CMK (cell line): ENCODE data around the gene CCDC110.
A peak's percentile ranks its signal among the peaks of the same experiment; 100 is the strongest.
"Not testable (repeated sequence)": the region's sequence is repeated elsewhere in the genome, so short reads cannot be mapped to it uniquely, and the experiment has no call there.

Experiments used
- DNase-seq: peaks from one replicate; pipeline ENCODE4 v3.0.0-alpha.2; 2010; ENCODE audit warnings: low read depth

The CCDC110 gene

DNA sequence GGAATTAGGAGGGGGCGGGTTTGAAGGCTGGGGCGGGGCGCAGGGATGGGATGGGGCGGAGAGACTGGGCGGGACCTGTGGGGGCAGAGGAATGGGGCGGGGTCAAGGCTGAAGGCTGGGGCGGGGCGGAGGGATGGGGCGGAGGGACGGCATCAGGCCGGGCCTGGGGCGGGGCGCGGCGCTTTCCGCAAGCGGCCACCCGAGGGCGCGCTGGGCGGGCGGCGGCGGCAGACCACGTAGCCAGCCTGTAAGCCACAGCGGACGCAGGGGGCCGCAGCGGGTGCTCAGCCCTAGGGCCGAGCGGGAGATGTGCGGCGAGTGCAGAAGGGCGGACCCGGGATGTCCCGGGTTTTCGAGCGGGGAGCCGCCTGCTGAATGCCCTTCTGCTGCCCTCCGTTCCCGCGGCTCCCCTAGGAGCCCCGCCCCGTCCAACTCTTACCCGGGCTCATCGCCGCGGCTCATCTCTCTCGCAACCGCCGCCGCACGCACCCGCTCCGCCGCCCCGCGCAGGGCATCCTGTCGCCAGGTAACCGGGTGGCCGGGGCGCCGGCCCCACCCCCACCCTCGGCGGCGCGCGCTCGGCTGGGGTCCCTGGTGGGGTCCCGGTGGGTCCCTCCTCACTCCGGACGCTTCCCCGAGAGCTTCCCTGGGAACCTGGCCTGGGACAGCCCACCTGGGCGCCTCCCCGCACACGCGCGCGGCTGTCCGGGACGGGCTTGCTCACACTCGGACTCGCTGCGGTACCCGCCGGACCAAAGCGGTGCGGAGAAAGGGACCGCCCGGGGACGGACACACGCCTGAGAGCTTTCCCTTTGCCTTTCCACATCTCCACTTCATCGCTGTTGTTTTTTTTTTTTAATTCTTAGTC, at the start of gene CCDC110:
Gene CCDC110 (minus strand): TSS at position 499 of the 868 bp plus-strand sequence. CDS start 50 bp downstream, at position 449.
- peak; percentile 63 for DNase-seq

- no peak for DNase-seq
These were observed 48.6 kb upstream of the CCDC110 start for GRCh38 chr4:185520119-185520518.

DNA sequence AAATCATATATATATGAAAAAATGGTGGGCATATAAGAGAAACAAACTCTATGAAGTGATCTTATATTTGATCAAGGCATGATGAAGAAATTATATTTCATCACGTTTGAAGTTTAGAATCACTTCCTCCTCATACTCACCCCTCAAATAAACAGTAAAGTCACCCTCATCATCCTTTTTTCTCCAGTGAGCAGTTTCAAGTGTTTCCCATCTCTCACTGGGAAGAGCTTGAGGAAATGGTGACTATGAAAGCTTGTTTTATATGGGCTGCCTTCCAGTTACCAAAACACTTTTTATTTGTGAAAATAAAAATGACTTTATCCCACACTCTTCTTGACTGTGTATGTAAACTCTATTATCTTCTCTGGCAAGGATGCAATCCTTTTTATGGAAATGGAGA, 47.0 kb upstream of the CCDC110 start:
- DNase-seq = no peak

DNA sequence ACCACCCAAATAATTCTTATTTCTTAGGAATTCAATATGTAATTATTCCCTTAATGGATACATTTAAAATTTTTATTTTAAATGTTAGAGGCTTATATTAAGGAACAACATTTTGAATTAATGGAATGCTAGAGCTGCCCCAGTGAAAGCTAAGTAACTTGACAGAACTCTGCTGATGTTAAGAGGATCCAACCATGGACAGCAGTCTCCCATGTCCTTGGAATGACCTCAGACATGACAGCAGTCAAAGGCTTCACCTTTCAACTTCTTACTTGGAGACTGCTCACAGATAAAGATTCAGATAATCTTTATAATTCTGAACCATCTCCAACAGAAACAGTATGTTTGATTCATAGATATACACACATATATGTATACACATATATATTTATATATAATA, 46.5 kb upstream of the CCDC110 start:
- DNase-seq = no peak

DNA sequence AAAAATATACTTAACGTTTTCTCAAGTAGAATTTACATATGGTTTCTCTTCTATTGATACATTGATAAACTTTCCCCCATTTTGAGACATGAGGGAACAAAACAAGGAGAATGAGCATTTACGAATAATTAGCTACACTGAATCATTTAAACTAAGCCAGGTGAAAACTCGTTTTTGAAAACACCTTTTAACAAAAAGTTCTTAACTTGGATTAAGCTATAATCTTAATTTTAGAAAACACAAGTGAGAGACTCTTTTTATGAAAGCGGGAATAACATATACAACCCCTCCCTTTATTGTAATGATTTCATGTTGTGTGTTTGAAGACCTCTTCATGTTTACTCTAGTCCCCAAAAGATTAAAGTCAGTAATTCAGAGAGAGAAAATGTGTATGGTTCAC, 43.7 kb upstream of the CCDC110 start:
- DNase-seq = no peak

DNA sequence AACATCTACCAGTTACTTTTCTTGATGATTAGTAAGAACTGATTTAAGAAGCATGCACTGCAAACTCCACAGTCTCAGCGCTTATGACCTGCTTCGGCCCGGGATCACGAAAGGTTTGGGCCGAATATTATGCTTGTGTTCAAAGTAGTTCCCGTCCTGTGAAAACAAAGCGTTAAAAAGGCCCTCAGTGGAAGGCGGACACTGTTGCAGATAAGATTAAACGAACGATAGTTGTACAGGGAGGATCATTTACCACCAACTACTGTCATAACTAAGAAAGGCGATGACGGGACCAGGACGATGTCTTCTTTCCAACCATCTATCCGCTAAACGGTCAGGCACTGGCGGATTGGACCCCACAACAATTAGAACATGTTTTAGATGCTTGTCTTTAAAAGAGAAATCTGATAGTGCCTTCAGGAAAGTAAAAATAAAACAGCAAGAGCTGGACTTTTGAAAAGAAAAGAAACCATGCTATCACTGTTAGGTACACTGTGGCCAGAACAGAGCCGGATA, 42.7 kb upstream of the CCDC110 start:
- no peak for DNase-seq

- DNase-seq = peak; percentile 18
These were observed 42.1 kb upstream of the CCDC110 start for GRCh38 chr4:185513489-185514181.

DNA sequence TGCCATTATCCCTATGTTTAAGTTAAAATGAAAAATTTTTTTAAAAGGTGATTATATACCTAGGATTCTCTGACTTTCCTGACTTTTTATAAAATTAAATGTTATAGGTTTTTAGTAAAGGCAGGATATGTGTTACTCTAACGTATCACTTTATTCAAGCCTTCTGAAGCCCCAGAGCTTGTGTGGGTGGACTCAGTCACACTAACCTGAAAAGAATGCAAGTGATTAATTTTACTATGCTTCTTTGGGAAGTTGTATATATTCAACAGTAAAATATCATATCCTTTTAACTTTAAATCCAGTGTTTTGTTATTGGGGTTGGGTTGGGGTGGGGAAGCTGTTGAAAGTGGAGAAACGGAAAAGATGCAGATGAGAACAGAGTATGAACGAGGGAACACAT, 41.0 kb upstream of the CCDC110 start:
- no peak for DNase-seq

DNA sequence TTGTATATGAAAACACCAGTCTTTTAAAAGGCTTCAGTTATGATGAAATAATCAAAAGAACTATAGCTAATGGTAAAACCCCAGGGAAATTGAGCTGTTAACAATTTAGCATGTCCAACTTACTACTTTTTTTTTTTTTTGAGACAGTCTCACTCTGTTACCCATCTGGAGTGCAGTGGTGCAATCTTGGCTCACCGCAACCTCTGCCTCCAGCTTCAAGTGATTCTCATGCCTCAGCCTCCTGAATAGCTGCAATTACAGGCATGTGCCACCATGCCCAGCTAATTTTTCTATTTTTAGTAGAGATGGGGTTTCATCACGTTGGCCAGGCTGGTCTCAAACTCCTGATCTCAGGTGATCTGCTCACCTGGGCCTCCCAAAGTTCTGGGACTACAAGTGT, 39.7 kb upstream of the CCDC110 start:
- DNase-seq = not testable (repeated sequence)

DNA sequence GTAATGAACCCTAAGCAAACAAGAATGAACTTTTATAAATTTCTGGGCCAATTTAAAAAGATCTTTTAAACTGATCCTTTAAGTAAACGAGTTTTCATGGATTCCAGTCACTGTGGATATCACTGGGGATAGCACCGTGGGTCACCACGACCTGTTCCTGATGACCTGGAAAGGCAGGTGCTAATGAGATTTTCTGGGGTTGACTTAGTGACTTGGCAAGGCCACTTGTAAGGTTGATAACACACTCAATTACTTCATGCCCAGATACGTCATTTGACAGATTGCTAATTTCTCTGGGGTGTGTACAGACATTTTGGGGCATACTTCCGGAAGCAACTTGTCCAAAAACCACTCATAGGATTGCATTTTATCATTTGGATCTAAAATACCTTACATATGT, 39.3 kb upstream of the CCDC110 start:
- DNase-seq = no peak

DNA sequence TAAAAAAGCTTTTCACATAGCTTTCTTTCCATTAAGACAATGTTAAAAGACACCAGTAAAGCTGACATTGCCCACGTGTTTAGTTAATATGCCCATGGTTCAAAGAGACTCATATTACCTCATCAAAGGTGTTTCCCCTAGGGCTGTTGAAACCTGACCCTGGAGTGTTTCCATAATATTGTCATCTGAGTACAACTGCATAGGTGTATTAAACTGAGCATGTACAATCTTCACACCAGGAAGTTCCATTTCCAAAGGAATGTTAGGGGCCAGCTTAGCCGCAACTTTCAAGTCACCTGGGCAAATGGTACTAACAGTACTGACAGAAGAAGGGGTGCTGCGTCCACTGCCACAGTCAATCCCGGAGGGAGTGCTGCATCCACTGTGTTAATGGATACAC, 36.6 kb upstream of the CCDC110 start:
- no peak for DNase-seq

DNA sequence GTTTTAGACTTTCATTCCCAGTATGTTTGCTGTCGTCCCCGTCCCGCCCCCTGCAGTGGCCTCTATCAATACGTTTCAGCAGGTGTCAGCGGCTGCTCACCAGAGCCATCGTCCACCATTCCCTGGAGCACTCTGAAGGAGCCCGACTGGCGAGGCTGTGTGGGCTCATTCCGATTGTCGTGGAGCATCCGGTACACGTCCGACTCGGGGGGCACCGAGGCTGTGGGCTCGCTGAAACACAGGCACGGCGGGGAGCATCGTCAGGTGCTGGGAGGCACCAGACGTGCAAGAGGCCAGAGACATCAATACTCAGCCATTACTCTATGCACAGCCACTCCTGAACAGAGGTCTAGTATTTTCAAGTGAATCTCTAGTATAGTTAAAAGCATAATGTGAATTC, 34.9 kb upstream of the CCDC110 start:
- DNase-seq = no peak

DNA sequence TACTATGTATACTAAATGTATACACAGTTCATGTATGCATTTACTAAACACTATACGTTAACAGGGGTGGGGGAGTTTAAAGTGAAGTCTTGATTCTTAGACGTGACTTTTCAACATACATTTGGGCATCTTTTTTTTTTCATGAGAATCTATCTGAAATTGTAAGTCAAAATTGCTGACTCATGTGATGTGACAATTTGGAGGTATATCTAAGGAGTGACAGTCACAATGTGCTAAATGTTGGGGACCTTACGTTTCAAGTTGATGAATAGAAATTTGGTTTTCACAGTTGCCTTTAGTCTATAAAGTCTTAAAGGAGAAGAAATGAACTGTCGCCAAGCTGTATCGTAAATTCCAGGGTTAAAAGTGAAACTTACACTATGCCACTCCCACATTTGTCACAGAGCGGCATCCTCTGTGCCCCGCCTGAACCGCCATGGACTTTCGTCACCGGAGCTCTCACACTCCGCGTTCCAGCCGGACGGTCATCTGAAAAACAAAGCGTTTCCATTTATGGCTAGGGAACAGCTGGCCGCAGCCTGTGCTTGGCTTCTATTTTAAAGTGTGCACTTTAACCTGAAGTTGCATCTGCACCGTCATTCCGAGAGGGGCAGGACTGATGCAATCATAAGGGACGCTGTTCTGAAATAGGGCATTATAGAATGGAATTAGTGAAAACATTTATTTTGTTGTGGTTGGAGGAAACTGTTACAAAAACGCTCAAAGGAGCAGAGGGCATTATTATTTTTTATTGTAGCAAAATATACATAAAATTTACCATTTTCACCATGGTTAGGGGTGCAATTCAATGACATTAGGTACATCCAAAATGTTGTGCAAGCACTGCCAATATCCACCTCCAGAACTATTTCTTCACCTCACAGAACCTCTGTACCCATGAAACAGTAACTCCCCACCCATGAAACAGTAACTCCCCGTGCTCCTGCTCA, 32.8 kb upstream of the CCDC110 start:
- no peak for DNase-seq

DNA sequence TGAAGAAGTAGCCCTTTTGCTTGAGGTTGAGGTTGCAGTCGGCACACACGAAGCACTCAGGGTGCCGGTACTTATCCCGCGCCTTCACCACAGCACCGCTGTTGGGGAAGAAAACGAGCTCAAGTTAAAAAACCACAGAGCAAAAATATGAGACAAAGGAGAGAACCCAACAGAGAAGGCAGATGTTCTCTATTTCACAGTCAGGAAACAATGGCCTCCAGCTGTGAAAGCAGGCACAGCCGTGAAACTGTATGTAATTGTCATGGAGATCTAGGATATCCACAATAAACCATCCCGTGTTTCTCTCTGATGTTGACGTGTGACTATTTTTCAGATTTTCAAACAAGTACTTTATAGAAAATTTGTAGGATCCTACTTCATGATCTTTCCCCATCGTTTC, 30.9 kb upstream of the CCDC110 start:
- no peak for DNase-seq

DNA sequence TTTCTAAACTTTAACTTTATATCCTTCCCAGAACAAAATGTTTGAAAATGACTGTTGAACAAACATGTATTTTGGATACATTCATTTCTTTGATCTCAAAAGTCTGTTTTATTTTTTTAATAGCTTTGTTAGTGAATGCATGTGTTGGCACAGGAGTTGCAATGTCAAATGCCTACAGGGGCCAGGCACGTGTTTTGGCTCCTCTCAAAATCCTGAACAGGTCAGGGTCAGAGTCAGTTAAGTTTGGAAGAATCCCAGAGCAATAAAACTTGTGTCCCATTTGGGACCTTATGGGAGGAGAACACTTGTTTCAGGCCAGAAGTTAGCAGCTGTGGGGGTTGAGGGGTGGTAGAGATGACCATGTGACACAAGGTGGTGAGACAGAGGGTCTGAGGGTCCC, 29.0 kb upstream of the CCDC110 start:
- DNase-seq = no peak

- no peak for DNase-seq
These were observed 28.5 kb upstream of the CCDC110 start for GRCh38 chr4:185500035-185500434.

DNA sequence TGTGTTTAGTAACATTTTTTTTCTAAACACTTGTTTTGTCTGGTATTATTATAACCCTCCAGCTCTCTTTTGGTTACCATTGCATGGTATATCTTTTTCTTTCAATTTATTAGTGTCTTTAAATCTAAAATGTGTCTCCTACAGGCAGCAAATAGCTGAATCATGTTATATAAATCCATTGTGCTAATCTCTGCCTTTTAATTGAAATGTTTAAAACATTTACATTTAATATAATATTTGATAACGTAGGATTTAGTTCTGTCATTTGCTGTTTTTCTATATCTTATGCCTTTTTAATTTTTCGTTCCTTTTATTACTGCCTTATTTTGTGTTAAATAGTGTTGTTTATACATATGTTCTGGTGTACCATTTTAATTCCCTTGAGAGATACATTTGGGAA, 17.1 kb upstream of the CCDC110 start:
- no peak for DNase-seq

DNA sequence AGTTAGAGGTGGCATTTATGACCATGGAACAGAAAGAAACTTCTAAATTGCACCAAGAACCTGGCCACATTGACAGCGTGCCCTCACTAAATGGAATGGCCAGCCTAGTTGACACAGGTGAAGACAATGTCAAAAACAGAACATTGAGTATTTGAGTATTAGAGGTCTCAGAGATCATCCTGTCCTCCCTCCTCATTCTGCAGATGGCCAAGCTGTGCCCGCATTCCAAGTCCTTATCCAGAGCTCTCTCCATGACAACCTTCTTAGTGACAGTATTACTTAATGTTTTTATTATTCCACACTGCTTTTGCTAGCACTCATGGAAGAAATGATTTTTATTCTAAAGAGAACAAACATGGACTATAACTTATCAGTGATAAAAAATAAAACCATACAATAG, 9.9 kb upstream of the CCDC110 start:
- no peak for DNase-seq

DNA sequence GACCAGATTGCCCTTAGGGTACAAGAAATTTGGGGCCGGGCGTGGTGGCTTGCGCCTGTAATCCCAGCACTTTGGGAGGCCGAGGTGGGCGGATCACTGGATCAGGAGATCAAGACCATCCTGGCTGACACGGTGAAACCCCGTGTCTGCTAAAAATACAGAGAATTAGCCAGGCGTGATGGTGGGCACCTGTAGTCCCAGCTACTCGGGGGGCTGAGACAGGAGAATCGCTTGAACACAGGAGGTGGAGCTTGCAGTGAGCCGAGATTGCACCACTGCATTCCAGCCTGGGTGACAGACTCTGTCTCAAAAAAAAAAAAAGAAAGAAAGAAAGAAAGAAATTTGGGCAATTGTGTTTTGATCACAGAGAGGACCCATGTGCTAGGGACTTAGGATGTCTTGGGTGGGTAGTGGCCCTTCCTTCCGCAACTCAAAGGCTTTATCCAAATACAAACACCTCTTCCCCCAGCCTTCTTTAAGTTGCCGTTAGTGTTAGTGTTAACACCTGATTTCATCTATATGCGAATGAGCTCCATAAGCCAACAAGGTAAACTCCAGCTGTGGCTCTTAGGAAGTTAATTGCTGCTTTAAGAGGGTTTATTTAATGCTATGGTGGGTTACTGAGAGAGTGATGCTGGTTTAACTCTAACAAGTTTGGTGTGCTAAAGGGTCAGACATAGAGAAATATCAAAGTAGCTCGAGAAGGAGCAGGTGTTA, 8.6 kb upstream of the CCDC110 start:
- DNase-seq = no peak

DNA sequence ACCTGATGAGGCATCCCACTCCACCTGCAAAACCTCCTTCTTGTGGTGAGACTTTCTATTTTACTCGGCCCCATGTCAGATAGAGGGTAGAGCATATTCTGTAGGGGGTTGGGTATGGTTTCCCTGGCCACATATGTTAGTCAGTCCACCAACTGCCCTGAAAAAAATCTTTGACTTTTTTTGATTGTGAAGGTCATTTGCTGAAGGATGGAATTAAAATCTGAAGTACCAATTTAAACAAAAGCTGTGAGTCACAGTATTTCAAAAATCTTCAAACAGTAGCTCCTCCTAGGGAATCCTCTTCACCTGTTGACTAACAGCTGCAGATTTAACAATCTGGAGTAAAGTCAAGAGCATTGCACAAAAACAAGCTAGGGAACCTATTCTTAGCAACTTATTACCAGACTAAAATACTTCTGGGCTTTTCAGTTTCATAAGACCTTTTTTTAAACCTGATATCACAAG, 8.0 kb upstream of the CCDC110 start:
- no peak for DNase-seq

DNA sequence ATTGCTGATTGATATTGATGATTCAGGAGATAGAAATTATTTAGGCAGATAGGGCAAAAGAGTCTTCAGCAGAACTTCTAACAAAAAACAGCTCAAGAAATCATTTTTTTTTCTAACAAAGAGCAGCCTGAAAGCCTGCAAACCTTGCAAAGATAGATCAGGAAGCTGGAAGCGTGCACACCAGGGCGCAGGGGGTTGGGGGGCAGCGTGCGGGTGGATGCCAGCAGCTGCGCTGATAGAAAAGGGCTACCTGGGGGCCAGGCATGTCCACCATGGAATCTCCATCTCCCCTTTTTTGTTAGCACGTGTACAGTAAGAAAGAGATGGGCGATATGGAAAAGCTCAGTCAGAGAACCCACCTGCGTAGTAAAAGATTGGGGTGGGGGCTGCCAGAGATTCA, 1.7 kb upstream of the CCDC110 start:
- no peak for DNase-seq
